PC-3 (cell line): ENCODE data around the gene ELL2. TPM values are rescaled to one million over a fixed set of nuclear protein-coding genes. Genes with fewer than 3 reads are reported as not detected.

Experiments
- ATAC-seq: fragments of 200-7000 bp; cut with Tn5 transposase; 2 replicates; pipeline ENCODE4 v1.9.1; 2020; ENCODE audit warnings: mild to moderate bottlenecking, moderate library complexity
- BruUV-seq: library from RNA; stranded (reverse); fragments of 400-500 nt; replicated peaks from 2 replicates; lab custom pipeline; 2021; lab: Mats Ljungman, UMichigan
- CTCF ChIA-PET: fragments of 300-600 bp; sonication (Branson Sonifier 250); formaldehyde crosslinking; loops from one replicate; lab custom pipeline; 2022; ENCODE audit warnings: antibody characterized with exemption; lab: Charles Lee
- POLR2A ChIA-PET: fragments of 300-600 bp; sonication (Branson Sonifier 250); formaldehyde crosslinking; loops from one replicate; lab custom pipeline; 2022; ENCODE audit warnings: antibody characterized with exemption; ENCODE audit not compliant: unreplicated experiment; lab: Charles Lee
- DNase-seq: peaks from one replicate; pipeline ENCODE4 v3.0.0-alpha.2; 2015
- H2AFZ ChIP-seq: fragments of 300-600 bp; sonication (generic); 2 replicates; pipeline ENCODE4 v1.6.0; 2016; ENCODE audit warnings: antibody characterized with exemption, low read length
- H3F3A ChIP-seq: fragments of 300-600 bp; sonication (generic); one replicate; pipeline ENCODE4 v1.6.0; 2017; ENCODE audit warnings: antibody characterized with exemption, low read length, control low read depth, mild to moderate bottlenecking; ENCODE audit not compliant: unreplicated experiment
- H3K27ac ChIP-seq: fragments of 300-600 bp; sonication (generic); 2 replicates; pipeline ENCODE4 v1.5.1; 2016; ENCODE audit warnings: mild to moderate bottlenecking, low read length
- H3K27me3 ChIP-seq: fragments of 300-600 bp; sonication (generic); 2 replicates; pipeline ENCODE4 v1.6.1; 2016; ENCODE audit warnings: low read length, mixed read lengths
- H3K36me3 ChIP-seq: fragments of 300-600 bp; sonication (generic); 2 replicates; pipeline ENCODE4 v1.6.1; 2016; ENCODE audit warnings: low read depth, mixed run types, low read length, mixed read lengths
- H3K4me1 ChIP-seq: fragments of 300-600 bp; sonication (generic); 2 replicates; pipeline ENCODE4 v1.5.1; 2016; ENCODE audit warnings: low read length; ENCODE audit not compliant: insufficient read depth
- H3K4me2 ChIP-seq: fragments of 300-600 bp; sonication (generic); 2 replicates; pipeline ENCODE4 v1.6.0; 2016; ENCODE audit warnings: low read length
- H3K4me3 ChIP-seq: fragments of 300-600 bp; sonication (generic); 2 replicates; pipeline ENCODE4 v1.5.1; 2016; ENCODE audit warnings: mild to moderate bottlenecking, low read length, mixed read lengths
- H3K79me2 ChIP-seq: fragments of 300-600 bp; sonication (generic); 2 replicates; pipeline ENCODE4 v1.6.1; 2017; ENCODE audit warnings: low read length, mixed read lengths
- H3K9ac ChIP-seq: fragments of 300-600 bp; sonication (generic); 2 replicates; pipeline ENCODE4 v1.6.0; 2016; ENCODE audit warnings: mild to moderate bottlenecking, low read length
- H3K9me2 ChIP-seq: fragments of 300-600 bp; sonication (generic); replicated peaks from 2 replicates; pipeline ENCODE4 v1.6.1; 2016; ENCODE audit warnings: mixed run types, low read length, mixed read lengths
- H3K9me3 ChIP-seq: fragments of 300-600 bp; sonication (generic); 2 replicates; pipeline ENCODE4 v1.6.1; 2016; ENCODE audit warnings: low read length, mixed read lengths
- H4K20me1 ChIP-seq: fragments of 300-600 bp; sonication (generic); 2 replicates; pipeline ENCODE4 v1.6.1; 2016; ENCODE audit warnings: low read length, mixed read lengths
- EZH2 ChIP-seq: fragments of 300-600 bp; sonication (generic); IDR thresholded peaks from one replicate; pipeline ENCODE4 v1.6.1; 2017; ENCODE audit warnings: antibody characterized with exemption, mild to moderate bottlenecking, low read length; ENCODE audit not compliant: unreplicated experiment
- EZH2phosphoT487 ChIP-seq: fragments of 300-600 bp; sonication (generic); IDR thresholded peaks from 2 replicates; pipeline ENCODE4 v1.6.1; 2018; ENCODE audit warnings: mild to moderate bottlenecking, antibody characterized with exemption, low read length, borderline replicate concordance
- intact Hi-C: fragments of 100-400 bp; cut with micrococcal nuclease; formaldehyde crosslinking; loops from 2 replicates; pipeline ENCODE4 v1.9.0; 2023
- total RNA-seq: library from RNA; depleted of rRNA; stranded (reverse); fragments of >200 nt; gene quantifications from 2 replicates; pipeline ENCODE4 v1.2.3, GENCODE V29; 2014
- TF ChIP-seq, protein P1 (sequence below): fragments of 300-600 bp; sonication (generic); conservative IDR thresholded peaks from 2 replicates; pipeline ENCODE4 v1.5.1; 2017; ENCODE audit warnings: antibody characterized with exemption, low read depth, mild to moderate bottlenecking, low read length

ELL2 gene
- total RNA-seq, 1 experiment from 2014 or later = 72.2 TPM

- no peaks in the 10 kb centered on the region for H3F3A ChIP-seq
- TF ChIP-seq, protein P1, sequence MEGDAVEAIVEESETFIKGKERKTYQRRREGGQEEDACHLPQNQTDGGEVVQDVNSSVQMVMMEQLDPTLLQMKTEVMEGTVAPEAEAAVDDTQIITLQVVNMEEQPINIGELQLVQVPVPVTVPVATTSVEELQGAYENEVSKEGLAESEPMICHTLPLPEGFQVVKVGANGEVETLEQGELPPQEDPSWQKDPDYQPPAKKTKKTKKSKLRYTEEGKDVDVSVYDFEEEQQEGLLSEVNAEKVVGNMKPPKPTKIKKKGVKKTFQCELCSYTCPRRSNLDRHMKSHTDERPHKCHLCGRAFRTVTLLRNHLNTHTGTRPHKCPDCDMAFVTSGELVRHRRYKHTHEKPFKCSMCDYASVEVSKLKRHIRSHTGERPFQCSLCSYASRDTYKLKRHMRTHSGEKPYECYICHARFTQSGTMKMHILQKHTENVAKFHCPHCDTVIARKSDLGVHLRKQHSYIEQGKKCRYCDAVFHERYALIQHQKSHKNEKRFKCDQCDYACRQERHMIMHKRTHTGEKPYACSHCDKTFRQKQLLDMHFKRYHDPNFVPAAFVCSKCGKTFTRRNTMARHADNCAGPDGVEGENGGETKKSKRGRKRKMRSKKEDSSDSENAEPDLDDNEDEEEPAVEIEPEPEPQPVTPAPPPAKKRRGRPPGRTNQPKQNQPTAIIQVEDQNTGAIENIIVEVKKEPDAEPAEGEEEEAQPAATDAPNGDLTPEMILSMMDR = no peak
- no peak for TF ChIP-seq EZH2
- no peak for TF ChIP-seq EZH2phosphoT487
- ATAC-seq = no peak
- ChIA-PET POLR2A (no interaction called here), CTCF (no interaction called here)
- H3K9ac ChIP-seq = no peak overlapping the region
- H3K9me3 ChIP-seq = no peaks in the 10 kb centered on the region
- no peak overlapping the region for H3K4me2 ChIP-seq
- H3K36me3 ChIP-seq = peaks cover 43% of the 10 kb centered on the region
- intact Hi-C loops = no loop called here
- H3K4me1 ChIP-seq = peaks cover 12% of the 10 kb centered on the region
- H3K27me3 ChIP-seq = no peaks in the 10 kb centered on the region
- H3K79me2 ChIP-seq = peaks cover 87% of the 10 kb centered on the region
- no TSS peak for BruUV-seq
- no peak for DNase-seq
- no peak overlapping the region for H2AFZ ChIP-seq
- H3K4me3 ChIP-seq = no peak overlapping the region
- no peaks in the 10 kb centered on the region for H4K20me1 ChIP-seq
- H3K9me2 ChIP-seq = no peaks in the 10 kb centered on the region
- no peak overlapping the region for H3K27ac ChIP-seq
These were observed 48.0 kb downstream of the ELL2 start for GRCh38 chr5:95913663-95914062.

DNA sequence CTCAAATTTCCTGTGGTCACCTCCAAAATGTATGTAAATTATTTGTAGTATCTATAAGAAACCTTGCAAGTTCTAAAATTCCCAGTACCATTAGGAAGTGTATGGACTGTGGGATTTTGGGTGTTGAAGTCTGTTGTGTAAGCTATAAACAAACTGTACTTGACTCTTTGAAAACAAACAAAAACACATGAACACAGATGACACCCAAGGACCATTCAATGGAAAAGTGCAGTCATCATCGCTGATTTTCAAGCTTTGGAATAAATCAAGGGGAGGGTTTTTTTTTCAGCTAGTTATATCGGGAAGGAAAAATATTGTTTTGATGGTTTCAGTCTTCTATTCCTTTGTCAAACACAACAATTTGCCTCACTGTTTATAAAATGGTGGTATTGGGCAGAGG, 49.6 kb downstream of the ELL2 start:
- Histone ChIP-seq H3K9me3 (no peaks in the 10 kb centered on the region), H2AFZ (no peak overlapping the region), H3K36me3 (peaks cover 52% of the 10 kb centered on the region), H4K20me1 (no peaks in the 10 kb centered on the region), H3K4me1 (peaks cover 12% of the 10 kb centered on the region), H3K9me2 (no peaks in the 10 kb centered on the region), H3K4me3 (no peak overlapping the region), H3K27ac (no peak overlapping the region), H3K4me2 (no peak overlapping the region), H3K79me2 (peaks cover 83% of the 10 kb centered on the region), H3F3A (no peaks in the 10 kb centered on the region), H3K27me3 (no peaks in the 10 kb centered on the region), H3K9ac (no peak overlapping the region)
- ATAC-seq (no peak), DNase-seq (no peak)
- intact Hi-C loops = no loop called here
- TF ChIP-seq EZH2phosphoT487 (no peak), EZH2 (no peak)
- TF ChIP-seq, protein P1 = no peak
- CTCF ChIA-PET = no interaction called here
- POLR2A ChIA-PET = no interaction called here
- BruUV-seq = no TSS peak

- Histone ChIP-seq H3K27ac (no peak overlapping the region), H3K4me3 (no peak overlapping the region), H2AFZ (no peak overlapping the region), H4K20me1 (no peaks in the 10 kb centered on the region), H3K9me2 (no peaks in the 10 kb centered on the region), H3K36me3 (peaks cover 56% of the 10 kb centered on the region), H3K9me3 (no peaks in the 10 kb centered on the region), H3K27me3 (no peaks in the 10 kb centered on the region), H3K4me1 (peaks cover 12% of the 10 kb centered on the region), H3K79me2 (peaks cover 80% of the 10 kb centered on the region), H3K9ac (no peak overlapping the region), H3K4me2 (no peak overlapping the region), H3F3A (no peaks in the 10 kb centered on the region)
- POLR2A ChIA-PET = no interaction called here
- ATAC-seq (no peak), DNase-seq (no peak)
- BruUV-seq = no TSS peak
- intact Hi-C loops = no loop called here
- CTCF ChIA-PET = no interaction called here
- TF ChIP-seq EZH2 (no peak), EZH2phosphoT487 (no peak)
- TF ChIP-seq, protein P1 = no peak
These were observed 51.1 kb downstream of the ELL2 start for GRCh38 chr5:95910521-95910920.
